Skeletal muscle satellite cell (primary cell): ENCODE data around the gene FAM171A2. TPM values are rescaled to one million over a fixed set of nuclear protein-coding genes. Genes with fewer than 3 reads are reported as not detected.

Experiments
- small RNA-seq: library from RNA; depleted of rRNA; stranded (forward); fragments of <200 nt; gene quantifications from one replicate; pipeline ENCODE3, GENCODE V24; 2012

Gene FAM171A2

Small RNA genes within 50 kb of the gene (small RNA-seq; reads per million reads assigned to genes)
- gene RF00012 (not detected), gene RN7SL258P (not detected), gene RNU6-453P (not detected)
